COLO668 (cell line): ENCODE measurements around the gene OR2AE1.
"Not testable (repeated sequence)": the region's sequence is repeated elsewhere in the genome, so short reads cannot be mapped to it uniquely, and the experiment has no call there.

Experiments used
- DNase-seq: peaks from one replicate; lab custom pipeline; 2025; ENCODE audit not compliant: unreplicated experiment; lab: John Stamatoyannopoulos, UW

OR2AE1 gene, protein sequence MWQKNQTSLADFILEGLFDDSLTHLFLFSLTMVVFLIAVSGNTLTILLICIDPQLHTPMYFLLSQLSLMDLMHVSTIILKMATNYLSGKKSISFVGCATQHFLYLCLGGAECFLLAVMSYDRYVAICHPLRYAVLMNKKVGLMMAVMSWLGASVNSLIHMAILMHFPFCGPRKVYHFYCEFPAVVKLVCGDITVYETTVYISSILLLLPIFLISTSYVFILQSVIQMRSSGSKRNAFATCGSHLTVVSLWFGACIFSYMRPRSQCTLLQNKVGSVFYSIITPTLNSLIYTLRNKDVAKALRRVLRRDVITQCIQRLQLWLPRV

DNA sequence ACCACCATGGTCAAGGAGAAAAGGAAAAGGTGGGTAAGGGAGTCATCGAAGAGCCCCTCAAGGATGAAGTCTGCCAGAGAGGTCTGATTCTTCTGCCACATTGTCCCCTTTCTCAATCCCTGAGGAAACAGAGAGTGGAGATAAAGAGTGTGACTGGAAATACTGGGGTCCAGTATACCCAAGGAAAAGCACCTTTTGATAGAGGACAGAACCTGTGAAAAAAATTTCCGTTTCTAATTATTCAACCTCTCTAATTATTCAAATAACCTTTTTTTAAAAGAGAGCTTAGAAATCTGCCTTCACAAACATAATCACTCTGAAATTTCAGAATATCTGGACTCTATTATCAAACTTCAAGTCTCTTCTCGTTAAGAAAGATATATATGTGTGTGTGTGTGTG lies at the start of gene OR2AE1:
Gene OR2AE1 (minus strand): TSS at position 101 of the 400 bp plus-strand sequence. CDS start 0 bp downstream, at position 101.
- DNase-seq, result no peak

- DNase-seq, result no peak
These were observed 49.5 kb upstream of the OR2AE1 start for GRCh38 chr7:99926321-99926720.

- DNase-seq, result no peak
These were observed 46.4 kb upstream of the OR2AE1 start for GRCh38 chr7:99923200-99923599.

DNA sequence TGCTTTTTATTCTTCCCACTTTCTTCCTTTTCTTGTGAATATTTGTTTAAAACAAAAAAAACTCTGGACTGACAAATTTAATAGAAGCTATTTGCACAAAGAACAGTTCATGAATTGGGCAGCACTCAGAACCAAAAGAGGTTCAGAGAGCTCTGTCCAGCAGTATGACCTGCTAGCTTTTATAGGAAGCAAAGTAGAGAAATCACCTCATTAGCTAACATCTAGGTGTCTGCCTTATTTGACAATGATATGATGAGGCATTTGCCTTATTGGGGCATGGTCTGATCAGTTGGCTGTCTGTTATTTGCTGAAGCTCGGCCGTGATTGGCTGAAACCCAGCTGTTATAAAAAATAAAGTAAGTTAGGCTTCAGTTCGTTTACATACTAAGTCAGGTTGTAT lies 43.3 kb upstream of the OR2AE1 start:
- DNase-seq, result no peak

- no peak for DNase-seq
These were observed 42.9 kb upstream of the OR2AE1 start for GRCh38 chr7:99919814-99920112.

DNA sequence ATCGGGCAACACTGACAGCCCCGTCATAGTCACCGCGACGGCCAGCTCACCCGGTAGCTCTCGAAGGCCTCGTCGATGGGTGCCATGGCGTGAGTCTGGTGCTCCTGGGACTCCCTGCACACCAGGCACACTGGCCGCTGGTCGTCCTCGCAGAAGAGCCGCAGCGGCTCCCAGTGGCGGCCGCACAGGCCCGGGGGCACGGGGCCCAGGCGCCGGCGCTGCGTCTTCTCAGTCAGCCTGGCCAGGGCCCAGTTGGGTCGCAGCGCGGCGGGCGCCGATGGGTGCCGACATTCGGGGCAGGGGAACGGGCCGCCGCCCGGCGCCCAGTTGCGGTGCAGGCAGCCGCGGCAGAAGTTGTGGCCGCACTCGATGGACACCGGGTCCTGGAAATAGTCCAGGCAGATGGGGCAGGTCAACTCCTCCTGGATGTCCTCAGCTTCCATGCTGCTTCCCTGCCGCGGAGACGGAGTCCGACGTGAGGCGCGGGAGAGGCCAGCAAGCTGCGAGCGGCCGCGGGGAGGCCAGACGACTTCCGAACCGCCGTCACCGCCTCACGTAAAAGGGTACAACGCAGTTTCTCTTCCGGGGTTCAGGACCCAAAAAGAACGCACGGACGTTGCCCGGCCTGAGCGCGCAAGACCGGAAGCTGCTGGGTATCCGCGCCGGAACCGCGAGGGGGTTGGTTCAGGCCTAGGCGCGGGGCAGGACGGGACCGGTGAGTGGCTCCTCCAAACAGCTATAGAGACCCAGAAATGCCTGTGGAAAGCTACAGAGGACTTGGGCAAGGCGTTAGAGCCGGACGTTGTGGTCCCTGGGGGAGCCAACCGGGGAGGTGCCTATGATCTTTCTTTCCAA lies 42.4 kb upstream of the OR2AE1 start, which contains the start of gene TRIM4:
Gene TRIM4 (minus strand): TSS at position 572 of the 855 bp plus-strand sequence. CDS start 129 bp downstream, at position 443.
- DNase-seq, result peak; percentile 92

- no peak for DNase-seq
These were observed 34.1 kb upstream of the OR2AE1 start for GRCh38 chr7:99910976-99911375.

- no peak for DNase-seq
These were observed 24.7 kb upstream of the OR2AE1 start for GRCh38 chr7:99901581-99901980.

DNA sequence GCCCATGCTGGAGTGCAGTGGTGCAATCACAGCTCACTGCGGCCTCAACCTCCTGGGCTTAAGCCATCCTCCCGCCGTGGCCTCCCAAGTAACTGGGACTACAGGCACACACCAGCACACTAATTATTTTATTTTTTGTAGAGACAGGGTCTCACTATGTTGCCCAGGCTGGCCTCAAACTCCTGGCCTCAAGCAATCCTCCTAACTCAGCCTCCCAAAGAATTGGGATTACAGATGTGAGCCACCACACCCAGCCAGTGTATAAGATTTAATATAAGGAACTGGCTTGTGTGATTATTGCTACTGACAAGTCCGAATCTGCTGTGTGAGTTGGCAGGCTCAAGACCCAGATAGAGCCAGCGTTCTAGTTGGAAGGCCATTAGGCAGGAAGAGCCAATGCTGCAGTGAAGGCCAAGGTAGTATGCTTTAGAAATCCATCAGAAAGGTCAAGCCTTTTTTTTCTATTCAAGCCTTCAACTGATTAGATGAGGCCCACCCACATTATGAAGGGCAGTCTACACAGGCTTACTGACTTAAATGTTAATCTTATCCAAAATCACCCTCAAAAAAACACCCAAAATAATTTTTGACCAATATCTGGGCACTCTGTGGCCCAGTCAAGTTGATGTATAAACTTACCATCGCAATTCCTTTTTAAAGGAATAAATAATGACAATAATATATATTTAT lies 23.1 kb upstream of the OR2AE1 start:
- DNase-seq, result no peak

DNA sequence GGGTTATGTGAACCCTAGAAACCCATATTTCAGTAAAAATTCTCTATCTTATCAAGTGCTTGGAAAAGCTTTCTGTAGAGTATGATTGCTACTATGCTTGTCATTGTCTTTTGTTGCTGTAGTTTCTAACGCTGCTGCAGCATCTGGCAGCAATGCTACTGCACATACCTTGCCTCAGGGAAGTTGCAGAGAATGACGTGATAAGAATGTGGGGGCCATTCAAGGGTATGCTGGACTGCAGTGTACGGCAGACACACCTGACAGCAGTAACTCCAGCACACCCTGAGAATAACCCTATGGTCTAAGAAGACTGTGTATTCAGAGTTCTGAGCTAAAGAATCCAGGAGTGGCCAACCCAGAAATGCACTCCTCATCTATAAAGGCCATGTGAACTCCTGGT lies 22.0 kb upstream of the OR2AE1 start:
- no peak for DNase-seq

GRCh38 chr7:99898023-99898357 lies 21.2 kb upstream of the OR2AE1 start:
- no peak for DNase-seq

- DNase-seq, result no peak
These were observed 20.6 kb upstream of the OR2AE1 start for GRCh38 chr7:99897322-99898022.

- no peak for DNase-seq
These were observed 17.9 kb upstream of the OR2AE1 start for GRCh38 chr7:99894738-99895137.

- DNase-seq, result no peak
These were observed 16.4 kb upstream of the OR2AE1 start for GRCh38 chr7:99893280-99893679.

DNA sequence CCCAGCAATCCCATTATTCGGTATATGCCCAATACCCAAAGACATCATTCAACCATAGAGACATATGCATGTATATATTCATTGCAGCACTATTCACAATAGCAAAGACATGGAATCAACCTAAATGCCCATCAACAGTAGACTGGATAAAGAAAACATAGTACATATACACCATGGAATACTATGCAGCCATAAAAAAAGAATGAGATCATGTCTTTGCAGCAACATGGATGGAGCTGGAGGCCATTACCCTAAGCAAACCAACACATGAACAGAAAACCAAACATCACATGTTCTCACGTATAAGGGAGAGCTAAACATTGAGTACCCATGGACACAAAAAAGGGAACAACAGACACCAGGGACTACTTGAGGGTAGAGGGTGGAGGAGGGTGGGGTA lies 13.5 kb upstream of the OR2AE1 start:
- not testable (repeated sequence) for DNase-seq

DNA sequence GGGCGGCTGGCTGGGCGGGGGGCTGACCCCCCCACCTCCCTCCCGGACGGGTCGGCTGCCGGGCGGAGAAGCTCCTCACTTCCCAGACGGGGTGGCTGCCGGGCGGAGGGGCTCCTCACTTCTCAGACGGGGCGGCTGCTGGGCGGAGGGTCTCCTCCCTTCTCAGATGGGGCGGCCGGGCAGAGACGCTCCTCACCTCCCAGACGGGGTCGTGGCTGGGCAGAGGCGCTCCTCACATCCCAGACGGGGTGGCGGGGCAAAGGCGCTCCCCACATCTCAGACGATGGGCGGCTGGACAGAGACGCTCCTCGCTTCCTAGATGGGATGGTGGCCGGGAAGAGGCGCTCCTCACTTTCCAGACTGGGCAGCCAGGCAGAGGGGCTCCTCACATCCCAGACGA lies 11.5 kb upstream of the OR2AE1 start:
- DNase-seq, result not testable (repeated sequence)

DNA sequence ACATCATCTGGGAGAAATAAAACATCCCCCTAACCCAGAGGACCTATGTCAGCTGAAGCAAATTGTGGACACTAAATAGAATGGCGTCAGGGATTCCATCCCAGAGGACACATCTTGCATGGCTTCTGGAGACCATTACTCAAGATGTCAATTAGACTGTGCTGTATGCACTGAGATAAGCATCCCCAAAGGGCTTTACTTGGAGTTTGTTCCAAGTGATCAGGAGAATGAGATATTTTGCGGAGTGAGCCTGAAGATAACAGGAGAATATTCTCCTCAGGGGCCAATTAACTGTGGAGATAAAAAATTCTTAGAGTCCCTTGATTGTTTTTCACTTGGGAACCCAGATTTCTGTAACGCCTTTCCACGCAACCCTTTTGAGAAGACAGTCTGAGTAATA lies 4.5 kb upstream of the OR2AE1 start:
- DNase-seq, result no peak

- no peak for DNase-seq
These were observed 342 bp downstream of the OR2AE1 start for GRCh38 chr7:99876491-99876890.

- DNase-seq, result no peak
These were observed 8.6 kb downstream of the OR2AE1 start for GRCh38 chr7:99868246-99868645.

GRCh38 chr7:99867477-99867876 lies 9.4 kb downstream of the OR2AE1 start:
- not testable (repeated sequence) for DNase-seq

DNA sequence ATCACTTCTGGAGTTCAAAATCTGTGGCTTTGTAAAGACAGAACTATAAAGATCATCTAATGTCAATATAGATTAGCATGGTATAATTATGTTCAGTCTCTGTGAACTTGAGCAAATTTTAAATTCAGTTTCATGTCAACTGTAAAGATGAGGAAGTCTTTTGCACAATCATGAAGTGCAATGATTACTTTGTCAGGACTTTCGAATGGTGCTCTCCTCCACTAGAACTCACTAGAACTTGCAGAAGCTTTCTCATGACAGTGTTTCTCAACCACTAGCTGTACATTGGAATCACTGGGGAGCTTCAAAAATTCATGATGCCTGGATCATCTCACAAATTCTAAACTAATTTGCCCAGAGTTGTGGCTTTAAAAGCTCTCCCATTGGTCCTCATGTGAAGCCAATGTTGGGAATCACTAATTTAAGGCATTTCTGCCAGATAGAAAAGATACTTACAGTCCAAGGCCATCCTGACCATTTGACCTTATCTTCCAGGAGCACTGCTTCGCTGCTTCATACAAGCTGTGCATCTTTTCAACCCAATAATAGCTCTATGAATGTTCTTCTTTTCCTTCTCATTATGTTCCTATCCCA lies 12.9 kb downstream of the OR2AE1 start:
- no peak for DNase-seq
